OCI-LY1 (cell line): Measurements from ENCODE around the gene CRTC1.

Experiments
- H2AFZ ChIP-seq: fragments of 200-600 bp; sonication (generic), shearing (Covaris generic); 2 replicates; pipeline ENCODE4 v1.6.0; 2014; ENCODE audit warnings: antibody characterized with exemption, mild to moderate bottlenecking, low read length
- H3F3A ChIP-seq: fragments of 200-600 bp; sonication (generic), shearing (Covaris generic); 2 replicates; pipeline ENCODE4 v1.6.0; 2014; ENCODE audit warnings: mild to moderate bottlenecking, antibody characterized with exemption, low read length, moderate library complexity; ENCODE audit not compliant: insufficient read depth
- H3K27ac ChIP-seq: fragments of 200-600 bp; sonication (generic); 2 replicates; pipeline ENCODE4 v1.5.1; 2014; ENCODE audit warnings: low read length, mixed run types, mild to moderate bottlenecking, low read depth; ENCODE audit not compliant: poor library complexity, severe bottlenecking
- H3K27me3 ChIP-seq: fragments of 200-600 bp; sonication (generic); 2 replicates; pipeline ENCODE4 v1.6.0; 2014; ENCODE audit warnings: antibody characterized with exemption, mild to moderate bottlenecking, low read length, moderate library complexity; ENCODE audit not compliant: insufficient read depth
- H3K36me3 ChIP-seq: fragments of 200-600 bp; sonication (generic); 2 replicates; pipeline ENCODE4 v1.6.1; 2014; ENCODE audit warnings: mild to moderate bottlenecking, antibody characterized with exemption, low read length, moderate library complexity, mixed read lengths; ENCODE audit not compliant: insufficient read depth
- H3K4me1 ChIP-seq: fragments of 200-600 bp; sonication (generic); 2 replicates; pipeline ENCODE4 v1.5.1; 2014; ENCODE audit warnings: mild to moderate bottlenecking, low read length, moderate library complexity; ENCODE audit not compliant: insufficient read depth, severe bottlenecking
- H3K4me2 ChIP-seq: fragments of 200-600 bp; sonication (generic), shearing (Covaris generic); 2 replicates; pipeline ENCODE4 v1.6.1; 2014; ENCODE audit warnings: low read length
- H3K4me3 ChIP-seq: fragments of 200-600 bp; sonication (generic); 2 replicates; pipeline ENCODE4 v1.5.1; 2014; ENCODE audit warnings: low read length, low read depth, mild to moderate bottlenecking, mixed read lengths; ENCODE audit not compliant: poor library complexity, severe bottlenecking
- H3K79me2 ChIP-seq: fragments of 200-600 bp; shearing (Covaris generic); 2 replicates; pipeline ENCODE4 v1.6.1; 2016; ENCODE audit warnings: mixed run types, low read length, mixed read lengths; ENCODE audit not compliant: insufficient read depth
- H3K9ac ChIP-seq: fragments of 200-600 bp; sonication (generic), shearing (Covaris generic); 2 replicates; pipeline ENCODE4 v1.6.1; 2014; ENCODE audit warnings: mild to moderate bottlenecking, low read length, mixed read lengths
- H3K9me2 ChIP-seq: fragments of 200-600 bp; sonication (generic), shearing (Covaris generic); 2 replicates; pipeline ENCODE4 v1.6.1; 2014; ENCODE audit warnings: low read depth, mild to moderate bottlenecking, low read length, mixed read lengths
- H3K9me3 ChIP-seq: fragments of 200-600 bp; shearing (Covaris generic); 2 replicates; pipeline ENCODE4 v1.6.1; 2014; ENCODE audit warnings: low read length, mixed read lengths
- H4K20me1 ChIP-seq: fragments of 200-600 bp; sonication (generic), shearing (Covaris generic); 2 replicates; pipeline ENCODE4 v1.6.0; 2016; ENCODE audit warnings: mild to moderate bottlenecking, low read length; ENCODE audit not compliant: insufficient read depth
- CTCF ChIP-seq: fragments of 200-600 bp; sonication (generic), shearing (Covaris generic); IDR thresholded peaks from 2 replicates; pipeline ENCODE4 v1.5.1; 2017; ENCODE audit warnings: mild to moderate bottlenecking, antibody characterized with exemption, low read length, moderate library complexity, mixed read lengths
- EZH2 ChIP-seq: fragments of 200-600 bp; sonication (generic), shearing (Covaris generic); IDR thresholded peaks from 2 replicates; pipeline ENCODE4 v1.8.0; 2017; ENCODE audit warnings: borderline replicate concordance, mixed run types, mild to moderate bottlenecking, antibody characterized with exemption, low read length, moderate library complexity, mixed read lengths

Gene CRTC1

GRCh38 chr19:18654469-18654868 is 29.0 kb upstream of the CRTC1 start:
- Histone ChIP-seq H4K20me1 (no peaks in the 10 kb centered on the region), H3F3A (no peaks in the 10 kb centered on the region), H3K27me3 (peaks cover 11% of the 10 kb centered on the region; the same call in 1 of the 2 replicates), H3K4me2 (no peak overlapping the region), H3K9me2 (no peaks in the 10 kb centered on the region), H3K4me1 (no peaks in the 10 kb centered on the region), H3K9me3 (no peaks in the 10 kb centered on the region), H3K27ac (no peak overlapping the region), H3K9ac (no peak overlapping the region), H3K4me3 (no peak overlapping the region), H3K36me3 (no peaks in the 10 kb centered on the region), H2AFZ (no peak overlapping the region), H3K79me2 (no peaks in the 10 kb centered on the region)
- TF ChIP-seq CTCF (no peak), EZH2 (no peak)

GRCh38 chr19:18655173-18655844 is 28.2 kb upstream of the CRTC1 start:
- H3K4me3 ChIP-seq: no peak overlapping the region
- no peaks in the 10 kb centered on the region for H3K9me3 ChIP-seq
- H3K36me3 ChIP-seq: no peaks in the 10 kb centered on the region
- no peaks in the 10 kb centered on the region for H4K20me1 ChIP-seq
- H3K27ac ChIP-seq: no peak overlapping the region
- H3K9ac ChIP-seq: no peak overlapping the region
- no peak overlapping the region for H2AFZ ChIP-seq
- no peak for TF ChIP-seq EZH2
- H3K27me3 ChIP-seq: peaks cover 7% of the 10 kb centered on the region; the same call in 1 of the 2 replicates
- H3K79me2 ChIP-seq: no peaks in the 10 kb centered on the region
- H3K9me2 ChIP-seq: no peaks in the 10 kb centered on the region
- no peaks in the 10 kb centered on the region for H3K4me1 ChIP-seq
- no peak overlapping the region for H3K4me2 ChIP-seq
- no peaks in the 10 kb centered on the region for H3F3A ChIP-seq

GRCh38 chr19:18656337-18657086 is 27.0 kb upstream of the CRTC1 start:
- Histone ChIP-seq H2AFZ (no peak overlapping the region), H3K27ac (no peak overlapping the region), H3K9me2 (no peaks in the 10 kb centered on the region), H4K20me1 (no peaks in the 10 kb centered on the region), H3K79me2 (no peaks in the 10 kb centered on the region), H3K4me3 (no peak overlapping the region), H3K9ac (no peak overlapping the region), H3K36me3 (no peaks in the 10 kb centered on the region), H3K27me3 (peaks cover 9% of the 10 kb centered on the region; the same call in 1 of the 2 replicates), H3K4me2 (no peak overlapping the region), H3F3A (no peaks in the 10 kb centered on the region), H3K4me1 (no peaks in the 10 kb centered on the region), H3K9me3 (no peaks in the 10 kb centered on the region)
- TF ChIP-seq EZH2: no peak
- no peak for TF ChIP-seq CTCF
